GM20000 (cell line): Measurements from ENCODE around the gene FDXACB1.

ENCODE experiments used
- DNase-seq: peaks from one replicate; pipeline ENCODE4 v3.0.0; 2012; ENCODE audit warnings: low spot score
- TF ChIP-seq, protein P1 (sequence below): IDR thresholded peaks from 2 replicates; pipeline ENCODE4 v1.5.1; 2012; ENCODE audit warnings: mild to moderate bottlenecking, control low read depth; ENCODE audit errors: extremely low read depth, missing control alignments

The FDXACB1 gene, protein sequence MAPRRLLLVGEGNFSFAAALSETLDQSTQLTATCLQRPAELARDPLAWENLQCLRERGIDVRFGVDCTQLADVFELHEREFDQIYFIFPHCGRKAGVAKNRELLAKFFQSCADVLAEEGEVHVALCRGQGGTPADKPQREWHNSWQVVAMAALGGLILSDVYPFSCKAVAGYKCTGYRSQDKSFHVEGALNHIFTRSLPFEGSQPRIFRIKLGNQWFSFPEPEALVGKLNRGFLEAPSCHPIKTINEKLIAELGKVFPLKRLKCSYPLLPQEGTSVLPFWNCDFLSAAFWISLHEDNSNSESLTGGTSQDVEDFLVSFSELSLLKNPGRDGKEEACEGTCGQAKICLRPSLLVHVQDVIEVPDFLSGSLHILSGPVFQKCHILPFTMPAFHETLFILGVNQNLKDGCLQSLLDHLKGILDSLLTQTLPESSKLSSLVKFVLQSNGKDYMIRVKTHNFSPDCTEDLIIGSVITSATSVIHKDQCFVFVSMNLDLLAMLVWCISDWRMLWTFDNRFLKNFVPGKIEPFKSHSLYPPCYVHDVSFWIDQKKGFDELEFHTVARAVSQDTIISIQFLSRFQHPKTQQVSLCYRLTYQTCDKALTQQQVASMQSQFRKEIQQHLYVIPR

DNA sequence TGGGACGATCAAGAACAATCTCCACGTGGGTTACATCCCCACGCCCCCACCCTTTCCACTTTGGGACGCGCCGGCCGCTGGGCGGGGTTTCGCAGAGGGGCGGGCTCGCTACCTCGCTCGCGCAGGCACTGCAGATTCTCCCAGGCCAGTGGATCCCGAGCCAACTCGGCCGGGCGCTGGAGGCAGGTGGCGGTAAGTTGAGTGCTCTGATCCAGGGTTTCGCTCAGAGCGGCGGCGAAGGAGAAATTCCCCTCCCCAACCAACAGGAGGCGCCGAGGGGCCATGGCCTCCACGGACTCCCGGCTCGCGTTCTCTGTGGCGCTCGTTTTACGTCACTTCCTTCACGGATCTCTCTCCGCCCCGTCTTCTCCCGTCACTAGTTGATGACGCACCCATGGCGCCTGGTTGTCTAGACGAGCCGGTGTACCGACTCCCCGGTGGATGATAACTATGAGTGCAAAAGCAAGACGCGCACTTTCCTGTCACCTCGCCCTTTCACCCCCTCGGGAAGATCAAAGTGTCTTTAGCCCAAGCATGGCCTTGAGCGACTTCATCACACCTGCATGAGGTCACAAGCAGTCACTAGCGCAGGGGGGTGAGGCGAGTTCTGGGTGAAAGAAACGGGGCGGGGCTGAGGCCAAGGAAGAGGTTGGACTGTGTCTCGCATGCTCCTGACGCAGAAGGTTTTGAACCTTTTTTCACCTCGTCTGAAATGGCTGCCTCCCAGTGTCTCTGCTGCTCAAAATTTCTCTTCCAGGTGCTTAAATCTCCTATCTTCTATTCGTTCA, at the start of gene FDXACB1, which contains the start of gene CFAP68:
TSS of gene FDXACB1 (minus strand) at position 317 of the 788 bp plus-strand sequence. CDS start at position 284, 33 bp downstream.
TSS of gene CFAP68 (plus strand) at position 693 of the 788 bp plus-strand sequence. CDS start at position 713, 20 bp downstream.
- peak; percentile 92 for DNase-seq

DNA sequence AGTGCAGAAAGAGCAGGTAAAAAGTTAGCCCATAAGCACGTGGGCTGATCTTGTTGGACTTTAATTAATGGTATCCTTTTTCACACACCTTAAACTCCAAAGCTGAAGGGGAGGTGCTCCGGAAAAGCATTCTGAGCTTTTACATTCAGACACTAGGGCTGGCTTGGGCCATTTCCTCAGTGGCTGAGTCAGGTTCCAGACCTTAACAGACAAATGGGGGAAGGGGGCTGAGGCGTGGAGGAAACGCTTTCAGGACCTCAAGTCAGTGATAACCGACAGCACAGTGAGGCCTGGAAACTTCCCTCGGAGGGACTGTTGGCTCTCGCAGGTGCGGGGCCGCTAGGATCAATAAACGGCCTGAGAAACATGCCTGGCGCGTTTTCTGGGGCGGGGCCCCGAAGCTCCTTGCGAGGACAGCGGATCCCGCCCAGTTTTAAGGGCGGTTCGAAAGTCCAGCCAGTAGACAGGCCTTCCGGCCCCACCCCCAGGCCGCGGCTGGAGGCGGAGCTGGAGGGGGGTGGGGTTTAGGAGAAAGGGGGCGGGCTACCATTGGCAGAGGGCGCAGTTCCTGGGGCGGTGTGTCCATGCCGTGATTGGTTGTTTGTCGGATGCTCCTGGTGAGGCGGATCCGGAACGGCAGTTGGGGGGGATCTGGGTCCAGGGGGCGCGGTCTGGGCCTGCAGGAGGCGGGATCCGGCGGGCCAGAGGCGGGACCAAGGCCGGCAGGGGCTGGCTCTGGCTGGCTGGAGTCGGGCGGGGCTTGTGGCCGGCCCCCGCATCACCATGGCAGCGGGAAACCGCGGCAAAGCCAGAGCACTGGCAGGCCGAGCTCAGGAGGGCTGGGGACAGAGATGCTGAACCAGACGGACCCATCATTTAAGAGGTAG, 47.8 kb upstream of the FDXACB1 start:
- peak; percentile 98 for DNase-seq
- TF ChIP-seq, protein P1, sequence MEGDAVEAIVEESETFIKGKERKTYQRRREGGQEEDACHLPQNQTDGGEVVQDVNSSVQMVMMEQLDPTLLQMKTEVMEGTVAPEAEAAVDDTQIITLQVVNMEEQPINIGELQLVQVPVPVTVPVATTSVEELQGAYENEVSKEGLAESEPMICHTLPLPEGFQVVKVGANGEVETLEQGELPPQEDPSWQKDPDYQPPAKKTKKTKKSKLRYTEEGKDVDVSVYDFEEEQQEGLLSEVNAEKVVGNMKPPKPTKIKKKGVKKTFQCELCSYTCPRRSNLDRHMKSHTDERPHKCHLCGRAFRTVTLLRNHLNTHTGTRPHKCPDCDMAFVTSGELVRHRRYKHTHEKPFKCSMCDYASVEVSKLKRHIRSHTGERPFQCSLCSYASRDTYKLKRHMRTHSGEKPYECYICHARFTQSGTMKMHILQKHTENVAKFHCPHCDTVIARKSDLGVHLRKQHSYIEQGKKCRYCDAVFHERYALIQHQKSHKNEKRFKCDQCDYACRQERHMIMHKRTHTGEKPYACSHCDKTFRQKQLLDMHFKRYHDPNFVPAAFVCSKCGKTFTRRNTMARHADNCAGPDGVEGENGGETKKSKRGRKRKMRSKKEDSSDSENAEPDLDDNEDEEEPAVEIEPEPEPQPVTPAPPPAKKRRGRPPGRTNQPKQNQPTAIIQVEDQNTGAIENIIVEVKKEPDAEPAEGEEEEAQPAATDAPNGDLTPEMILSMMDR: no peak

More for the DNA sequence above, at the start of gene FDXACB1, which contains the start of gene CFAP68:
- TF ChIP-seq, protein P1: peak; percentile 70

DNA sequence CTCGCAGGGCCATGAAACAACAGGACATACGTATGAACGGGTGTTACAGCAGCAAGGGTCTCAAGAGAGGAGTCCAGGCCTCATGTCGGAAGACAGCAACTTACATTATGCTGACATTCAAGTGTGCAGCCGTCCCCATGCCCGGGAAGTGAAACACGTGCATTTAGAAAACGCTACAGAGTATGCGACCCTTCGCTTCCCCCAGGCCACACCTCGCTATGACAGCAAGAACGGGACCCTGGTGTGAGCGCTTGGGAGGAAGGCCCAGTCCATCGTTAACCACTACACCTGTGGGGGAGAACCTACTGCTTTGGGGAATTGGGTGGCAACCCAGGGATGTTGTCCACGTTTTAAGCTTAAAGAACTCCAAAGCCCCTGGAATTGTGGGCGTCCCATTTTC, 47.0 kb upstream of the FDXACB1 start:
- DNase-seq: no peak
- TF ChIP-seq, protein P1: no peak

DNA sequence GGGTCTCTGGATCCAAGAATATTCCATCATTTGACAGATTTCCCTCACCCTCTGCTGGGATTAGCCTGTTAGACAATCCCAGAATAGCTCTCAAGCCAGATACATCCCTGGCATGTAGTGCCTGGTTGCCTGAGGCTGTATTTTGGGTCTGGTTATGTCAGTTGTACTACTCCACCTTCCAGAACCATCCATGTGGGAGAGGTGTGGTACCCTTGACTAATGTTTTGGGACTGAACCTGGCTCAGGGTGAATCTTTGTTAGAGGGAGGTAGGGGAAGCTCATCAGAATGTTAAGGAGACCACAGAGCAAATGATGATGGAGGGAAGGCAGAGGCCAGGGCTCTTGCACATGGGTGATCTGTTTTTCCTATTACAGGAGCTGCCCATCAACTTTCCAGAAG, 45.0 kb upstream of the FDXACB1 start:
- no peak for DNase-seq
- TF ChIP-seq, protein P1: no peak

DNA sequence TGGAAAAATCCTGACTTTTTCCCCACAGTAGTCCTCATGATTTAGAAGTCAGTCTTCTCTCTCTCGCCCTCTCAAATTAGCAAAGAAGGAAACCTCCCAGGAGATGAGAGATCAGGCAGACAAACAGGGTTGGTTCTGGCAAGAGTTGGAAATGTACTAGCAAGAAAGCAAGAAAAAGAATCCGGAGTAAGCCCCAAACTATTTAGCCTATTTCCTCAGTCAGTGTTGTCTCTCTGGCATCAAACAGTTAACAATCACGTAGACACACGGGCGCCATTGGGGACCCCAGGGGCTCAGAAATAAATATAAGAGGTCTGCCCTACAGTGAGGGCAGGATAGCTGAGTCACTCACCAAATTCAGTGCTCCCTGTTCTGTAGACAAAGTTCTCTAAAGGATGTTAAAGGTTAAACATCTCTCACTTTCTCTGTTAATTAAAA, 44.4 kb upstream of the FDXACB1 start:
- TF ChIP-seq, protein P1: no peak
- DNase-seq: no peak

DNA sequence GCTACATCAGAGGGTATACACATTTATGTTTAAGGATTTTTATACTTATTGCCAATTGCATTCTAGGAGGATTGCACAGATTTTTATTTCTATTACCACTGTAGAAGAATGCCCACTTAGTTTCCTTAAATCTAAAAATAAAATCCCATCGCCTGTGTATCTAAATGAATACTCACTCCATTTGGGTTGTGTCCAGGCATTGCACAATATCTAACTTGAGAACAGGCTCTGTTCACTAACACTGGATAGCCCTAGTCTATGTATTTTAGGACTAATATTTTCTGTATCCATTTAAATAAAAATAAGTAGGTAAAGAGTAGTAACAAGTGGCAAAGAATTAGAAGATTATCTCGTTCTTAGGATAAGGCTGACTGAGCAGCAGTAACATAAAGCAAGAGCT, 43.8 kb upstream of the FDXACB1 start:
- TF ChIP-seq, protein P1: no peak
- DNase-seq: no peak
